A673 (cell line): Measurements from ENCODE around the gene IGFALS. TPM values are rescaled to one million over a fixed set of nuclear protein-coding genes. Genes with fewer than 3 reads are reported as not detected.

Source experiments
- BruUV-seq: library from RNA; stranded (reverse); fragments of 400-500 nt; replicated peaks from 2 replicates; lab custom pipeline; 2021; lab: Mats Ljungman, UMichigan
- CTCF ChIA-PET: fragments of 300-600 bp; sonication (Branson Sonifier 250); formaldehyde crosslinking; loops from one replicate; lab custom pipeline; 2022; ENCODE audit warnings: antibody characterized with exemption; lab: Charles Lee
- POLR2A ChIA-PET: fragments of 300-600 bp; sonication (Branson Sonifier 250); formaldehyde crosslinking; loops from one replicate; lab custom pipeline; 2022; ENCODE audit warnings: antibody characterized with exemption; ENCODE audit not compliant: low non-redundant PET; lab: Charles Lee
- DNase-seq: peaks from one replicate; pipeline ENCODE4 v3.0.0-alpha.2; 2015; ENCODE audit warnings: low spot score
- H3K27ac ChIP-seq: fragments of 200-600 bp; sonication (generic); 2 replicates; pipeline ENCODE4 v1.5.1; 2016; ENCODE audit warnings: mixed run types, low read depth, mild to moderate bottlenecking, mixed read lengths, antibody characterized with exemption, low read length; ENCODE audit not compliant: poor library complexity, severe bottlenecking
- H3K27me3 ChIP-seq: fragments of 200-600 bp; sonication (generic); replicated peaks from 2 replicates; pipeline ENCODE4 v1.6.1; 2017; ENCODE audit warnings: mixed run types, low read depth, mild to moderate bottlenecking, mixed read lengths, antibody characterized with exemption, low read length; ENCODE audit not compliant: insufficient read depth, poor library complexity
- H3K36me3 ChIP-seq: fragments of 200-600 bp; sonication (generic); 2 replicates; pipeline ENCODE4 v1.6.1; 2016; ENCODE audit warnings: mixed run types, mild to moderate bottlenecking, mixed read lengths, antibody characterized with exemption, low read length; ENCODE audit not compliant: insufficient read depth, poor library complexity, severe bottlenecking
- H3K4me1 ChIP-seq: fragments of 200-600 bp; sonication (generic); 2 replicates; pipeline ENCODE4 v1.6.1; 2017; ENCODE audit warnings: mixed run types, mild to moderate bottlenecking, mixed read lengths, antibody characterized with exemption, low read length; ENCODE audit not compliant: insufficient read depth, poor library complexity, severe bottlenecking
- H3K4me3 ChIP-seq: fragments of 200-600 bp; sonication (generic); 2 replicates; pipeline ENCODE4 v1.5.1; 2016; ENCODE audit warnings: low read depth, mixed run types, mild to moderate bottlenecking, mixed read lengths, low read length; ENCODE audit not compliant: poor library complexity, severe bottlenecking
- H3K9me3 ChIP-seq: fragments of 200-600 bp; sonication (generic); 2 replicates; pipeline ENCODE4 v1.6.1; 2016; ENCODE audit warnings: mixed run types, low read depth, mild to moderate bottlenecking, mixed read lengths, antibody characterized with exemption, low read length; ENCODE audit not compliant: poor library complexity, severe bottlenecking
- EZH2 ChIP-seq: fragments of 200-600 bp; sonication (generic); IDR thresholded peaks from 2 replicates; pipeline ENCODE4 v1.6.1; 2017; ENCODE audit warnings: borderline replicate concordance, low read depth, mild to moderate bottlenecking, mixed read lengths, antibody characterized with exemption, low read length; ENCODE audit not compliant: poor library complexity, severe bottlenecking
- intact Hi-C: fragments of 100-400 bp; cut with micrococcal nuclease; formaldehyde crosslinking; loops from one replicate; pipeline ENCODE4 v1.10.0; 2022; ENCODE audit not compliant: unreplicated experiment
- total RNA-seq: library from RNA; stranded (reverse); gene quantifications from 2 replicates; pipeline ENCODE4 v1.2.3, GENCODE V29; 2021
- TF ChIP-seq, protein P1 (sequence below): fragments of 300-800, 200-600 bp; sonication (generic); conservative IDR thresholded peaks from 2 replicates; pipeline ENCODE4 v1.5.1; 2017; ENCODE audit warnings: low read depth, mild to moderate bottlenecking, antibody characterized with exemption, low read length, moderate library complexity, mixed read lengths

Gene IGFALS
- total RNA-seq, 1 experiment from 2014 or later: not detected

DNA sequence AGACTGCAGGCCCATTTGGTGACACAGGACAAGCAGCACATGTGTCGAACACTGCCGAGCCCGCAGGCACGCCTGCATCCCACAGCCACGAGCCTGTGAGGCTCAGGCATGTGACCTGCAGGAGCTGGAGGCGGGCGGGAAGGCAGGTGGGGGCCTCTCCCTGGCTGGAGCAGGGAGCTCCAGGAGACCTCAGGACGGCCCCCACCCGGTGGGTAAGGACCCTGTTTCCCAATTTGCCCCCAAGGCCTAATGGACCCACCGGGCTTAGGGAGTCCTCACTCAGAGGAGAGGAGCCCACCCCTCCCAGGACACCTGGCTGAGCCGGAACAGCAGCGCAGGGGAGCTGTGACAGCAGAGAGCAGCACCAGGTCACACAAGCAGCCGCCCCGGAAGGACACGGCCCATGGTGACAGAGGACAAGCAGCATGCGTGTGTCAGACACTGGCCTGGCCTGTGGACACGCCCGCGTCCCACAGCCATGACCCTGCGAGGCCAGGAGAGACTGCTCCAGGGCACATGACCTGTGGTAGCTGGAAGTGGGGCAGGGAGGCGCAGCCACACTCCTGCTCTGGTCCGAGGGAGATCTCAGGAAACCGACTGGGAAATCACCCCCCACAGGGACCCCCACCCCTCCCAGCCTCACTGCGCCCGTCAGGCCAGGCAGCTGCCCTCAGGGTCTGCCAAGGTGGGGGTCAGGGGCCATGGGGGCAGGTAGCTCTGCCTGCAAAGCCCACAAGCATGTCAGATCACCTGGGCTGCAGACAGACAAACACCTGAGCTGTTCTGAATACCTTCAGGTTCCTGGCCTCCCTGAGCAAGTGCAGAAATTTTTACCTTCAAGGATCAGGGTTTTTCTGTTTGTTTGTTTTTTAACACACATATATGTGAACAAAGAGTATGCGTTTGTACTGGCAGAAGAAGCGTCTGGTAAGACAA, 13.5 kb downstream of the IGFALS start:
- ChIA-PET POLR2A (interaction anchor here (0.6 kb wide), 1 partner anchor 10 kb away, joined by 3 read pairs; no protein-coding TSS in a partner anchor), CTCF (no interaction called here)
- H3K9me3 ChIP-seq: no peaks in the 10 kb centered on the region
- intact Hi-C loops: loop anchor here (10.0 kb wide), 1 partner anchor 45 kb away; the partner anchor contains the start of genes FAHD1 and HAGH
- BruUV-seq: no TSS peak
- H3K4me3 ChIP-seq: no peak overlapping the region
- no peaks in the 10 kb centered on the region for H3K27me3 ChIP-seq
- no peaks in the 10 kb centered on the region for H3K4me1 ChIP-seq
- peaks cover 14% of the 10 kb centered on the region for H3K36me3 ChIP-seq
- TF ChIP-seq, protein P1, sequence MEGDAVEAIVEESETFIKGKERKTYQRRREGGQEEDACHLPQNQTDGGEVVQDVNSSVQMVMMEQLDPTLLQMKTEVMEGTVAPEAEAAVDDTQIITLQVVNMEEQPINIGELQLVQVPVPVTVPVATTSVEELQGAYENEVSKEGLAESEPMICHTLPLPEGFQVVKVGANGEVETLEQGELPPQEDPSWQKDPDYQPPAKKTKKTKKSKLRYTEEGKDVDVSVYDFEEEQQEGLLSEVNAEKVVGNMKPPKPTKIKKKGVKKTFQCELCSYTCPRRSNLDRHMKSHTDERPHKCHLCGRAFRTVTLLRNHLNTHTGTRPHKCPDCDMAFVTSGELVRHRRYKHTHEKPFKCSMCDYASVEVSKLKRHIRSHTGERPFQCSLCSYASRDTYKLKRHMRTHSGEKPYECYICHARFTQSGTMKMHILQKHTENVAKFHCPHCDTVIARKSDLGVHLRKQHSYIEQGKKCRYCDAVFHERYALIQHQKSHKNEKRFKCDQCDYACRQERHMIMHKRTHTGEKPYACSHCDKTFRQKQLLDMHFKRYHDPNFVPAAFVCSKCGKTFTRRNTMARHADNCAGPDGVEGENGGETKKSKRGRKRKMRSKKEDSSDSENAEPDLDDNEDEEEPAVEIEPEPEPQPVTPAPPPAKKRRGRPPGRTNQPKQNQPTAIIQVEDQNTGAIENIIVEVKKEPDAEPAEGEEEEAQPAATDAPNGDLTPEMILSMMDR: no peak
- no peak for TF ChIP-seq EZH2
- no peak overlapping the region for H3K27ac ChIP-seq
- DNase-seq: no peak

DNA sequence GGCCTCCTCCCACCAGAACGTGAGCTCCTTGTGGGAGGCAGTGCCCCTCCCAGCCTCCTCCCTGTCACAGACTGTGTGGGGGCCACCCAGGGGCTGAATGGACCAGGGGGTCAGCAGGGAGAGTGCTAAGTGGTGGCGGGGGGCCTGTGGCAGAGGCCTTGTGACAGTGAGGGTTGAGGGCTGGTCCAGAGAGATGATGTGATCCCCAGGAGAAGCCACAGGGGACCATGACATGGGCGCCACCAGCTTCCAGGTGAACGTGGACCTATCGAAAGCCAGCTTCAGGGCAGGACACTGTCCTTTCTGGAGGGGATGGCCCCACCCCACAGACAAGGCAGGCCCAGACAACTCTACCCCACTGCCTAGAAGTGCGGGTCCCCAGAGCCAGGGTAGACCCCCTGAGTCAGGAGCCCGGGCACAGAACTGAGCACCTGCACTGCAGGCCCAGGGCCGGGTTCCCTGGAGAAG, 14.2 kb downstream of the IGFALS start:
- POLR2A ChIA-PET: interaction anchor here (0.6 kb wide), 1 partner anchor 11 kb away, joined by 3 read pairs; no protein-coding TSS in a partner anchor
- BruUV-seq: no TSS peak
- DNase-seq: no peak
- Histone ChIP-seq H3K4me3 (no peak overlapping the region), H3K36me3 (peaks cover 14% of the 10 kb centered on the region), H3K9me3 (no peaks in the 10 kb centered on the region), H3K27me3 (no peaks in the 10 kb centered on the region), H3K27ac (no peak overlapping the region), H3K4me1 (no peaks in the 10 kb centered on the region)
- intact Hi-C loops: loop anchor here (10.0 kb wide), 1 partner anchor 46 kb away; the partner anchor contains the start of genes FAHD1 and HAGH
- CTCF ChIA-PET: no interaction called here
- TF ChIP-seq EZH2: no peak
- TF ChIP-seq, protein P1: no peak

DNA sequence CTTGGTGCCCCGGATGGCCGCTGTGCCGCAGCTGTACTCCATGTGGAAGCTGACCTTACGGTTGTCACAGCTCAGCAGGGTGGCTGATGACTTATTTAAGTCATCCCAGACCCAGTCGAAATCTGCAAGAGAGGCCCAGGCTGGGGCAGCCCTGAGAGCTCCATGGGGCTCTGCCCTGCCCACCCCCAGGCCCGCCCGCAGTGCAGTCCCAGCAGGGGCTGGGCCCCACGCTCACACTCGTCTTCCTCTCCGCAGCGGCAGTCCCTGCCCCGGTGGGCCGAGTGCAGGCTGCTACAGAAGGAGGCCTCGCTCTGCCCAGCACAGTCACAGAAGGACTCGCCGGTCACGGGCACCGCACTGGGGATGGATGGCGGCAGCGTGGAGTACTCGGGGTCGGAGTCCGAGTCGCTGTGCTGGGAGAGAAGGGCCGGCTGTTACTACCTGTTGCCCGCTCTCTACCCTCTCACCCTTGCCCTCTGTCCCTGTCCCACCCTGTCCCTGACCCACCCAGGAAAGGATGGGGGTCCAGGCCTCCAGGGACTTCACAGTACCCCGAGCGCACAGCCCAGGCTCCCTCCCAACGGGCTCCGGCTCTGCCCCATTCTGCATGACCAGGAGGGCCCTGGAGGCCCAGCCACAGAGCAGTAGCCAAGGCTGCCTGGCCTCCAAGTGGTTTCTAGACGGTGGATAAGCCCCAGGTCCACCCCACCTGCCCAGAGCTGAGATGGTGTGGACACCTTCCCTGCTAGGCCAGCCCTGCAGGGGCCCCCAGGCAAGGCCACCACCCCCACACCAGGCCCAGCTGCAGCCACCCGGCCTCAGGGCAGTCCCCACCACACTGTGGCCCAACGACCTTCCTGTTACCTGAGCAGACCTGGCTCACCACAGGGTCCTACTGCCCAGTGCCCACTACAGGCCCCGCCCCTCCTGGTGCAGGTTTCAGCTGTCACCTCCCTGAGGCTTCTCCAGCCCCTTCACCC, 15.0 kb downstream of the IGFALS start:
- DNase-seq: no peak
- Histone ChIP-seq H3K4me3 (no peak overlapping the region), H3K27me3 (no peaks in the 10 kb centered on the region), H3K9me3 (no peaks in the 10 kb centered on the region), H3K27ac (no peak overlapping the region), H3K4me1 (no peaks in the 10 kb centered on the region), H3K36me3 (peaks cover 14% of the 10 kb centered on the region)
- CTCF ChIA-PET: no interaction called here
- BruUV-seq: no TSS peak
- intact Hi-C loops: loop anchor here (10.0 kb wide), 1 partner anchor 46 kb away; the partner anchor contains the start of genes FAHD1 and HAGH
- POLR2A ChIA-PET: no interaction called here
- TF ChIP-seq EZH2: no peak
- TF ChIP-seq, protein P1: no peak
